Panc1 (cell line): ENCODE results near the gene MSI2.

Experiments
- TF ChIP-seq, protein P1 (sequence below): fragments of 450-650 bp; IDR thresholded peaks from 2 replicates; pipeline ENCODE4 v1.5.1; 2017; ENCODE audit warnings: mild to moderate bottlenecking
- TF ChIP-seq, protein P2 (sequence below), 2 experiments: IDR thresholded peaks; 2 replicates each; pipeline ENCODE4 v1.6.1; 2011 to 2012; ENCODE audit warnings: low read depth in 2 of 2, control low read depth in 1 of 2, low read length in 1 of 2, mild to moderate bottlenecking in 1 of 2, moderate library complexity in 1 of 2; ENCODE audit not compliant: insufficient read depth in 1 of 2

GRCh38 chr17:57640079-57640478, 383.8 kb downstream of the MSI2 start:
- TF ChIP-seq, protein P1, sequence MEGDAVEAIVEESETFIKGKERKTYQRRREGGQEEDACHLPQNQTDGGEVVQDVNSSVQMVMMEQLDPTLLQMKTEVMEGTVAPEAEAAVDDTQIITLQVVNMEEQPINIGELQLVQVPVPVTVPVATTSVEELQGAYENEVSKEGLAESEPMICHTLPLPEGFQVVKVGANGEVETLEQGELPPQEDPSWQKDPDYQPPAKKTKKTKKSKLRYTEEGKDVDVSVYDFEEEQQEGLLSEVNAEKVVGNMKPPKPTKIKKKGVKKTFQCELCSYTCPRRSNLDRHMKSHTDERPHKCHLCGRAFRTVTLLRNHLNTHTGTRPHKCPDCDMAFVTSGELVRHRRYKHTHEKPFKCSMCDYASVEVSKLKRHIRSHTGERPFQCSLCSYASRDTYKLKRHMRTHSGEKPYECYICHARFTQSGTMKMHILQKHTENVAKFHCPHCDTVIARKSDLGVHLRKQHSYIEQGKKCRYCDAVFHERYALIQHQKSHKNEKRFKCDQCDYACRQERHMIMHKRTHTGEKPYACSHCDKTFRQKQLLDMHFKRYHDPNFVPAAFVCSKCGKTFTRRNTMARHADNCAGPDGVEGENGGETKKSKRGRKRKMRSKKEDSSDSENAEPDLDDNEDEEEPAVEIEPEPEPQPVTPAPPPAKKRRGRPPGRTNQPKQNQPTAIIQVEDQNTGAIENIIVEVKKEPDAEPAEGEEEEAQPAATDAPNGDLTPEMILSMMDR = no peak
- TF ChIP-seq, protein P2, sequence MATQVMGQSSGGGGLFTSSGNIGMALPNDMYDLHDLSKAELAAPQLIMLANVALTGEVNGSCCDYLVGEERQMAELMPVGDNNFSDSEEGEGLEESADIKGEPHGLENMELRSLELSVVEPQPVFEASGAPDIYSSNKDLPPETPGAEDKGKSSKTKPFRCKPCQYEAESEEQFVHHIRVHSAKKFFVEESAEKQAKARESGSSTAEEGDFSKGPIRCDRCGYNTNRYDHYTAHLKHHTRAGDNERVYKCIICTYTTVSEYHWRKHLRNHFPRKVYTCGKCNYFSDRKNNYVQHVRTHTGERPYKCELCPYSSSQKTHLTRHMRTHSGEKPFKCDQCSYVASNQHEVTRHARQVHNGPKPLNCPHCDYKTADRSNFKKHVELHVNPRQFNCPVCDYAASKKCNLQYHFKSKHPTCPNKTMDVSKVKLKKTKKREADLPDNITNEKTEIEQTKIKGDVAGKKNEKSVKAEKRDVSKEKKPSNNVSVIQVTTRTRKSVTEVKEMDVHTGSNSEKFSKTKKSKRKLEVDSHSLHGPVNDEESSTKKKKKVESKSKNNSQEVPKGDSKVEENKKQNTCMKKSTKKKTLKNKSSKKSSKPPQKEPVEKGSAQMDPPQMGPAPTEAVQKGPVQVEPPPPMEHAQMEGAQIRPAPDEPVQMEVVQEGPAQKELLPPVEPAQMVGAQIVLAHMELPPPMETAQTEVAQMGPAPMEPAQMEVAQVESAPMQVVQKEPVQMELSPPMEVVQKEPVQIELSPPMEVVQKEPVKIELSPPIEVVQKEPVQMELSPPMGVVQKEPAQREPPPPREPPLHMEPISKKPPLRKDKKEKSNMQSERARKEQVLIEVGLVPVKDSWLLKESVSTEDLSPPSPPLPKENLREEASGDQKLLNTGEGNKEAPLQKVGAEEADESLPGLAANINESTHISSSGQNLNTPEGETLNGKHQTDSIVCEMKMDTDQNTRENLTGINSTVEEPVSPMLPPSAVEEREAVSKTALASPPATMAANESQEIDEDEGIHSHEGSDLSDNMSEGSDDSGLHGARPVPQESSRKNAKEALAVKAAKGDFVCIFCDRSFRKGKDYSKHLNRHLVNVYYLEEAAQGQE (IDR thresholded peaks at IDR 0.05; ENCODE audit: insufficient read depth in 1 of 2, low read depth in 2 of 2, low read length in 1 of 2) = no peak
